ENCODE data around the gene TAPT1.

TAPT1 gene

GRCh38 chr4:16118090-16118489 is 108.2 kb downstream of the TAPT1 start:
- H3K4me1 Mint-ChIP-seq, result peaks cover 51% of the 10 kb centered on the region
- H3K9me3 Mint-ChIP-seq, result no peaks in the 10 kb centered on the region
- H3K27ac Mint-ChIP-seq, result no peak overlapping the region
- TF ChIP-seq CTCF (IDR thresholded peaks at IDR 0.05; ENCODE audit: unreplicated experiment in 3 of 3), result no peak
- H3K4me3 Mint-ChIP-seq, result no peak overlapping the region
- peaks cover 17% of the 10 kb centered on the region for H3K27me3 Mint-ChIP-seq (ENCODE audit: low read depth)
- no peaks in the 10 kb centered on the region for H3K36me3 Mint-ChIP-seq (ENCODE audit: low read depth)

GRCh38 chr4:16117164-16117563 is 109.1 kb downstream of the TAPT1 start:
- H3K9me3 Mint-ChIP-seq, result no peaks in the 10 kb centered on the region
- no peak for TF ChIP-seq CTCF (IDR thresholded peaks at IDR 0.05; ENCODE audit: unreplicated experiment in 3 of 3)
- peaks cover 17% of the 10 kb centered on the region for H3K27me3 Mint-ChIP-seq (ENCODE audit: low read depth)
- H3K27ac Mint-ChIP-seq, result no peak overlapping the region
- no peak overlapping the region for H3K4me3 Mint-ChIP-seq
- peaks cover 49% of the 10 kb centered on the region for H3K4me1 Mint-ChIP-seq
- no peaks in the 10 kb centered on the region for H3K36me3 Mint-ChIP-seq (ENCODE audit: low read depth)

- H3K27ac Mint-ChIP-seq, result no peak overlapping the region
- peaks cover 46% of the 10 kb centered on the region for H3K4me1 Mint-ChIP-seq
- H3K9me3 Mint-ChIP-seq, result no peaks in the 10 kb centered on the region
- H3K27me3 Mint-ChIP-seq (ENCODE audit: low read depth), result peaks cover 17% of the 10 kb centered on the region
- no peaks in the 10 kb centered on the region for H3K36me3 Mint-ChIP-seq (ENCODE audit: low read depth)
- TF ChIP-seq CTCF (IDR thresholded peaks at IDR 0.05; ENCODE audit: unreplicated experiment in 3 of 3), result no peak
- H3K4me3 Mint-ChIP-seq, result peak overlapping the region in 1 of 3 experiments; percentile 1
Observed at GRCh38 chr4:16116493-16116990, 109.7 kb downstream of the TAPT1 start.

- H3K4me3 Mint-ChIP-seq, result peak overlapping the region in 1 of 3 experiments; percentile 1
- no peaks in the 10 kb centered on the region for H3K9me3 Mint-ChIP-seq
- H3K27me3 Mint-ChIP-seq (ENCODE audit: low read depth), result peaks cover 17% of the 10 kb centered on the region
- H3K36me3 Mint-ChIP-seq (ENCODE audit: low read depth), result no peaks in the 10 kb centered on the region
- H3K4me1 Mint-ChIP-seq, result peaks cover 46% of the 10 kb centered on the region
- H3K27ac Mint-ChIP-seq, result no peak overlapping the region
- TF ChIP-seq CTCF (IDR thresholded peaks at IDR 0.05; ENCODE audit: unreplicated experiment in 3 of 3), result no peak
Observed at GRCh38 chr4:16116019-16116418, 110.3 kb downstream of the TAPT1 start.

GRCh38 chr4:16114546-16114945 is 111.7 kb downstream of the TAPT1 start:
- Mint-ChIP-seq H3K4me1 (peaks cover 46% of the 10 kb centered on the region), H3K4me3 (no peak overlapping the region), H3K9me3 (no peaks in the 10 kb centered on the region), H3K36me3 (ENCODE audit: low read depth) (no peaks in the 10 kb centered on the region), H3K27ac (no peak overlapping the region), H3K27me3 (ENCODE audit: low read depth) (peaks cover 17% of the 10 kb centered on the region)
- no peak for TF ChIP-seq CTCF (IDR thresholded peaks at IDR 0.05; ENCODE audit: unreplicated experiment in 3 of 3)

GRCh38 chr4:16113741-16114140 is 112.5 kb downstream of the TAPT1 start:
- no peak overlapping the region for H3K4me3 Mint-ChIP-seq
- H3K27me3 Mint-ChIP-seq (ENCODE audit: low read depth), result peaks cover 19% of the 10 kb centered on the region
- no peaks in the 10 kb centered on the region for H3K36me3 Mint-ChIP-seq (ENCODE audit: low read depth)
- no peaks in the 10 kb centered on the region for H3K9me3 Mint-ChIP-seq
- H3K27ac Mint-ChIP-seq, result no peak overlapping the region
- H3K4me1 Mint-ChIP-seq, result peaks cover 46% of the 10 kb centered on the region
- TF ChIP-seq CTCF (IDR thresholded peaks at IDR 0.05; ENCODE audit: unreplicated experiment in 3 of 3), result no peak

All from nephron (organoid).